SKM-1 (cell line): ENCODE measurements around the gene CACNG7.

Source experiments
- DNase-seq: peaks from one replicate; lab custom pipeline; 2025; ENCODE audit not compliant: unreplicated experiment; lab: John Stamatoyannopoulos, UW

The CACNG7 gene

GRCh38 chr19:53981376-53981951 lies 72.4 kb downstream of the CACNG7 start:
- no peak for DNase-seq

DNA sequence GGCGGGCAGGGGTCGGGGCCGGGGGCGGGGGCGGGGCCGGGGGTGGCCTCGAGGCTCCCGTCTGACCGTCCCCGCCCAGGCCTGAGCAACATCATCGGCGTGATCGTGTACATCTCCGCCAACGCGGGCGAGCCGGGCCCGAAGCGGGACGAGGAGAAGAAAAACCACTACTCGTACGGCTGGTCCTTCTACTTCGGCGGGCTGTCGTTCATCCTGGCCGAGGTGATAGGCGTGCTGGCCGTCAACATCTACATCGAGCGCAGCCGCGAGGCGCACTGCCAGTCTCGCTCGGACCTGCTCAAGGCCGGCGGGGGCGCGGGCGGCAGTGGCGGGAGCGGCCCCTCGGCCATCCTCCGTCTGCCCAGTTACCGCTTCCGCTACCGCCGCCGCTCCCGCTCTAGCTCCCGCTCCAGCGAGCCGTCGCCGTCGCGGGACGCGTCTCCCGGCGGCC lies 72.9 kb downstream of the CACNG7 start:
- no peak for DNase-seq

GRCh38 chr19:53982611-53983010 lies 73.5 kb downstream of the CACNG7 start:
- DNase-seq = no peak

DNA sequence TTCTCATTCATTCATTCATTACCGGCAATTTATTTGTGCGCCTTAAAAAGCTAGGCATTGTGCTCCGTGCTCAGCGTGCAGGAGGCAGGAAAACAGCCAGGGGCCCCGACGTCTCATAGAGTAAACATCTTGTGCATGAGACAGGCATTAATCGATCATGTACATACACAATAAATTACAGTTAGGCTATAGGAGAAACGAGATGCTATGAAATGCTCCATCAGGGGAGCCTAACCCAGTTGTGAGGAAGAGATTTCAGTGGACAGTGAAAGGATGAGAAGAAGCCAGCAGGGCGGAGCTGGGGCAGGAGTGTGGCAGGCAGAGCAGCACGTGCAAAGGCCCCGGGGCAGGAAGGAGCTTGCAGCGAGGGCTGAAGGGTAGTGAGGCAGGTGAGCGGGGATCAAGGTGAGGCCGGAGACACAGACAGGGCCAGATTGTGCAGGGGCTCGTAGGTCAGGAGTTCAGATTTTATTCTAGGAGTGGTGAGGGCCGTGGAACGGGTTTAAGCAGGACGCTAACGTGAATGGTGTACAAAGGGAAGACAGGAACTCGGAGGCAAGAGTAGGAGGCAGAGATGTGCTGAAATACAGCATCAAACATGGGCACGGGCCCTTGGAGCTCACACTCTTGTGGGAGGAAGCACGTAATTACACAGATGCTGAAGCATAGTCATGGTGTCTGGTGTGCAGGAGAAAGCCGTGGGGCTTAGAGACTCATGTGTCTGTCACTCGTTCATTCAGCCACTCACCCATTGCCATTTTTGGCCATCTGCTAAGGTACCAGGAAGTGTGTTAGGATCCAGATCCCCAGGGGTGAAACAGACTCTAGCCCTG lies 74.6 kb downstream of the CACNG7 start:
- DNase-seq = no peak

- DNase-seq = no peak
These were observed 76.8 kb downstream of the CACNG7 start for GRCh38 chr19:53985863-53986262.

DNA sequence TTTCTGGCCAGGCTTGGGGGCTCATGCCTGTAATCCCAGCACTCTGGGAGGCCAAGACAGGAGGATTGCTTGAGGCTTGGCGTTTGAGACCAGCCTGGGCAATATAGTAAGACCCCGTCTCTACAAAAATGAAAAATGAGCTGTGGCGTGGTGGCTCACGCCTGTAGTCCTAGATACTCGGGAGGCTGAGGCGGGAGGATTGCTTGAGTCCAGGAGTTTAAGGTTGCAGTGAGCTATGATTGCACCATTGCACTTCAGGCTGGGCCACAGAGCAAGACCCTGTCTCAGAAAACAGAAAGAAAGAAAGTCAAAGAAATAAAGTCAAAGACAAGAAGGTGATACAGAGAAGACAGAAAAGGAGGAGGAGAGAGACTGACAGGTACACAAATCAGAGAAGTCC lies 79.9 kb downstream of the CACNG7 start:
- no peak for DNase-seq

DNA sequence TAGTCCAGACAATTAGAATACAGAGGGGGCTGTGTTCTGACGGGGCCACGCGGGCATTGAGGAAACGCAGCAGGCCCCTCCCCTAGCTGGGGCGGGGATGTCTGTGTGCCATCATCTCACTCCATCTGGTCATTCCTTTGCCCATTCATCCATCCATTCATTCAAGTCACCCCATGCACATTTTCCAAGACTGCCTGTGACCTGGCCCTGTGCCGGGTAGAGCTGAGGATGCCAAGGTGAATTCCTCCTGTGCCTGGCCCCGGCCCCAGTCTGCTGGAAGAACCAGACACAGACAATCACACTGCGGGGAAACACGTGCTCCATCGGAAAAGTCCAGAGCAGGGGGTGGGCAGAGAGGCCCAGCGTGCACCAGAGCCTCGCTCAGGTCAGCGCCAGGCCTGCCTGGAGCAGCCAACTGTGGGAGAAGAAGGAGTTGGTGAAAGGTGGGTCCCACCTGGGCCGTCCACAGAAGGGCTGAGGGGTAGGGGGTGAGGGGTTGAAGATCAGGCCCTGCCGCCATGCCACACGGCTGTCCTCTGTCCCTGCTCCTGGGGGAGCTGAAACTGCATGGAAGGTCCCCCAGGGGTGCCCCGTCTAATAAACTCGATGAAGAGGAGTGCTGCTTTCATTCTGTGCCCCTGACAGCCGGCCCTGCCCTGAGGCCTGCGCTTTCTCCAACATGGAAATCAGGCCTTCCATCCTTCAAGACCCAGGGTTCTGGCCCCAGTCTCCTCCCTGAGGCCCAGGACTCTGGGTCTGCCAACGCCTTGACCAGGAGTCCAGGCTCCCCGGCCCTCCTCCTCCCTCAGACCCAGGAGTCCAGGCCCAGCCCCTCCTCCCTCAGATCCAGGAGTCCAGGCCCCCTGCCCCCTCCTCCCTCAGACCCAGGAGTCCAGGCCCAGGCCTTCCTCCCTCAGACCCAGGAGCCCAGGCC lies 80.8 kb downstream of the CACNG7 start:
- DNase-seq = no peak

DNA sequence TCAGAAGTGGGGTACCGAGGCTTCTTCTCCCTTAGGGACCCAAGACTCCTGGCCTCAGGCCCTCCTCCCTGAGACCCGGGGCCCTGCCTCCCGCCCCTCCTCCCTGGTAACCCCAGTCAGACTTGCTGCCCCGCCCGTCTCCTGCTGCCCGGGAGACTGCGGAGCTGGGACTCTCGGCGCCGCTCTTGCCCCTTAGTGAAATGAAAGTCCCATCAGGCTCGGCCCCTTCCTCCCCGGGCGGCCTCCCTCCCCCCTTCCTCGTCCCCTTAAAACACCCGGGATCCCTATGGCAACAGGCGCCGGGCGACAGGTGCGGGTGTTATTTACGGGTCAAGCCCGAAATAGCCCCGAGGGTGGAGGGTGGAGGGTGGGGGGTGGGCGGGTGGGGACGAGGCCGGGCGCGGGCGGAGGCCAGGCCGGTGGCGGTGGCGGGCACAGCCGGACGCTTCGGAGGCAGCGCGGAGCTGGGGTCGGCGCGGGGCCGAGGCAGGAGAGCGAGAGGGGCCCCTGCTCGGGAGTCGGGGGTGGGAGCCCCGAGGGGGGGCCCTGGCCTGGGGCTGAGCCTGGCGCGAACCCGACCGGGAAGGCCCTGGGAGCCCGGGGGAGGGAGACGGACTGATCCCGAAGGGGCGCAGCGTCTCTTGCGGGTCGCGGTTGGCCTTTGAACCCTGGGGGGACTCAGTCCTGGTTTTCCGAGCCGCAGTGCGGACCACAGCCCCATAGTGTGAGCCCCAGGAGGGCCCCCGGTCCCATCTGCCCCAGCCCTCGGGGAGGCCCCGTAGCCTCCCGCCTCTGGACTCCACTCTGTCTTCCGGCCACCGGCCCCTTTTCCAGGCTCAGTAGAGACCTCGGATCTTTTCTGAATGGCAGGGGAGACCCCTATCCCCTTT lies 82.4 kb downstream of the CACNG7 start, which contains the start of gene CACNG6:
Gene CACNG6 (plus strand): TSS at position 414 of the 890 bp plus-strand sequence. CDS start 1,241 bp downstream, outside the sequence.
- no peak for DNase-seq

DNA sequence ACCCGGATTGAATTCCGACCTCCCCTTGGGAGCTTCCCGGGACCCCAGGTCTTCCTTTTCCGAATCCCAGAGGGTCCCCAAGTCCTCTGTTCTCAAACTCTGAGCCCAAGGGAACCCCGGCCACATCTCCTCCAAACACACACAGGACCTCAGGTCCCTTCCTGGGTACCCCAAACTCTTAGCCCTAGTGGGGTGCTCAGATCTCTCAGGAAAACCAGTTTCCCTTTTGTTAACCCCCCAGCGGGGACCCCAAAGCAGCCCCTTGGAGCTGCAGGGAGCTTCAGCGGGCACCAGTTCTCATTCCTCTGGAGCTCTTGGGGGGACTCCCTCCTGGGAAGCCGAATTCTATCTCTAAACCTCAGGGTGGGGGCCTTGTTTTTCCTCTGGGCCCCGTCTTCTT lies 83.1 kb downstream of the CACNG7 start:
- no peak for DNase-seq

DNA sequence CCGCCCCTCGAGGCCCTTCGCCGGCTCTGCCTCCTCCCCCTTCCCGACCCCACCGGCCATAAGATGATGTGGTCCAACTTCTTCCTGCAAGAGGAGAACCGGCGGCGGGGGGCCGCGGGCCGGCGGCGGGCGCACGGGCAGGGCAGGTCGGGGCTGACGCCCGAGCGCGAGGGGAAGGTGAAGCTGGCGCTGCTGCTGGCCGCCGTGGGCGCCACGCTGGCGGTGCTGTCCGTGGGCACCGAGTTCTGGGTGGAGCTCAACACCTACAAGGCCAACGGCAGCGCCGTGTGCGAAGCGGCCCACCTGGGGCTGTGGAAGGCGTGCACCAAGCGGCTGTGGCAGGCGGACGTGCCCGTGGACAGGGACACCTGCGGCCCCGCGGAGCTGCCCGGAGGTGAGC lies 83.7 kb downstream of the CACNG7 start:
- DNase-seq = no peak

DNA sequence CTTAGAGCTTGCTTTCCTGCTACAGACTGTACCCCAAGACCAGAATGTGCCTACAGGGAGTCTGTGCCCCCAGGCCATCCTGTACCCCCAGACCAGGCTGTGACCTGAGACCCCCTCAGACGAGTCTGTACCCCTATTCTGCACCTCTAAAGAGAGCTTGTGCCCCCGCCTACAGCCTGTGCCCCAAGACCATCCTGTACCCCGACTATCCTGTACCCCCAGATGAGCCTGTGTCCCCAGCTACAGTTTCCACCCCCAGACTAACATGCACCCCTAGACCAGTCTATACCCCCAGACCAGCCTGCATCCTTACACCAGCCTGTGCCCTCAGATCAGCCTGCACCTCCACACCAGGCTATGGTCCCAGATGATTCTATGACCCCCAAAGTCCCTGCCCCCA lies 84.4 kb downstream of the CACNG7 start:
- no peak for DNase-seq
